Measurements from ENCODE around the gene AMPD2. TPM values are rescaled to one million over a fixed set of nuclear protein-coding genes. Genes with fewer than 3 reads are reported as not detected.

AMPD2 gene
- polyA plus RNA-seq, 3 donors, result 75.0 to 961 (median 117) TPM

- TF ChIP-seq, protein P1, sequence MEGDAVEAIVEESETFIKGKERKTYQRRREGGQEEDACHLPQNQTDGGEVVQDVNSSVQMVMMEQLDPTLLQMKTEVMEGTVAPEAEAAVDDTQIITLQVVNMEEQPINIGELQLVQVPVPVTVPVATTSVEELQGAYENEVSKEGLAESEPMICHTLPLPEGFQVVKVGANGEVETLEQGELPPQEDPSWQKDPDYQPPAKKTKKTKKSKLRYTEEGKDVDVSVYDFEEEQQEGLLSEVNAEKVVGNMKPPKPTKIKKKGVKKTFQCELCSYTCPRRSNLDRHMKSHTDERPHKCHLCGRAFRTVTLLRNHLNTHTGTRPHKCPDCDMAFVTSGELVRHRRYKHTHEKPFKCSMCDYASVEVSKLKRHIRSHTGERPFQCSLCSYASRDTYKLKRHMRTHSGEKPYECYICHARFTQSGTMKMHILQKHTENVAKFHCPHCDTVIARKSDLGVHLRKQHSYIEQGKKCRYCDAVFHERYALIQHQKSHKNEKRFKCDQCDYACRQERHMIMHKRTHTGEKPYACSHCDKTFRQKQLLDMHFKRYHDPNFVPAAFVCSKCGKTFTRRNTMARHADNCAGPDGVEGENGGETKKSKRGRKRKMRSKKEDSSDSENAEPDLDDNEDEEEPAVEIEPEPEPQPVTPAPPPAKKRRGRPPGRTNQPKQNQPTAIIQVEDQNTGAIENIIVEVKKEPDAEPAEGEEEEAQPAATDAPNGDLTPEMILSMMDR (IDR thresholded peaks at IDR 0.05), result no peak
- Histone ChIP-seq H3K4me2 (replicated peaks; ENCODE audit: extremely low read depth, low read length, poor library complexity, severe bottlenecking) (peak within 1 kb of the TSS; percentile 77), H3K27me3 (ENCODE audit: control insufficient read depth in 2 of 2, insufficient read depth in 2 of 2, low read length in 2 of 2) (no peaks in the 10 kb centered on the region), H3K36me3 (replicated peaks in 1 of 2; ENCODE audit: control insufficient read depth in 1 of 2, insufficient read depth in 2 of 2, low read length in 2 of 2) (no peaks in the 10 kb centered on the region), H3K4me1 (ENCODE audit: control insufficient read depth in 1 of 2, insufficient read depth in 2 of 2, low read length in 2 of 2) (peaks cover 9 to 12% of the 10 kb centered on the region in 2 donors), H3K79me2 (ENCODE audit: insufficient read depth, low read length) (no peaks in the 10 kb centered on the region), H3K9ac (ENCODE audit: insufficient read depth, low read length, poor library complexity, severe bottlenecking) (no peak within 1 kb of the TSS), H3K27ac (ENCODE audit: low read depth in 1 of 2, low read length in 2 of 2) (no peak within 1 kb of the TSS), H4K20me1 (ENCODE audit: insufficient read depth, low read length) (no peaks in the 10 kb centered on the region), H3K4me3 (replicated peaks in 1 of 3; ENCODE audit: low read depth in 2 of 3, low read length in 3 of 3) (peak within 1 kb of the TSS; percentile 19 to 61 (median 24)), H3K9me3 (replicated peaks in 1 of 2; ENCODE audit: control insufficient read depth in 1 of 2, insufficient read depth in 1 of 2, low read length in 2 of 2) (no peaks in the 10 kb centered on the region), H2AFZ (ENCODE audit: insufficient read depth, low read depth, low read length, poor library complexity, severe bottlenecking) (peak within 1 kb of the TSS; percentile 75)
- peak within 1 kb of the TSS; percentile 77 to 85 for H3K4me3 Mint-ChIP-seq
- peaks cover 0 to 8% (median 0%) of the 10 kb centered on the region in 7 donors for H3K9me3 Mint-ChIP-seq
- H3K27me3 Mint-ChIP-seq (ENCODE audit: low read depth in 3 of 3), result peaks cover 3 to 10% (median 4%) of the 10 kb centered on the region in 3 donors
- peaks cover 2 to 3% of the 10 kb centered on the region in 2 donors for H3K36me3 Mint-ChIP-seq
- 0% methylated on average over 3 of the region's 22 CpGs for WGBS (ENCODE audit: insufficient coverage)
- peak within 1 kb of the TSS in 2 of 7 donors; percentile 22 to 46 for H3K27ac Mint-ChIP-seq
- H3K4me1 Mint-ChIP-seq, result peaks cover 22% of the 10 kb centered on the region
- peak; percentile 50 to 55 (median 55) for DNase-seq
- intact Hi-C loops (cut with micrococcal nuclease), result no loop called here
Observed at GRCh38 chr1:109667452-109668122, 48.0 kb downstream of the AMPD2 start, which contains the start of gene GSTM2. Gene GSTM2, plus strand, starts transcription at chr1:109668057. Its CDS starts 59 bp downstream, at chr1:109668116.

DNA sequence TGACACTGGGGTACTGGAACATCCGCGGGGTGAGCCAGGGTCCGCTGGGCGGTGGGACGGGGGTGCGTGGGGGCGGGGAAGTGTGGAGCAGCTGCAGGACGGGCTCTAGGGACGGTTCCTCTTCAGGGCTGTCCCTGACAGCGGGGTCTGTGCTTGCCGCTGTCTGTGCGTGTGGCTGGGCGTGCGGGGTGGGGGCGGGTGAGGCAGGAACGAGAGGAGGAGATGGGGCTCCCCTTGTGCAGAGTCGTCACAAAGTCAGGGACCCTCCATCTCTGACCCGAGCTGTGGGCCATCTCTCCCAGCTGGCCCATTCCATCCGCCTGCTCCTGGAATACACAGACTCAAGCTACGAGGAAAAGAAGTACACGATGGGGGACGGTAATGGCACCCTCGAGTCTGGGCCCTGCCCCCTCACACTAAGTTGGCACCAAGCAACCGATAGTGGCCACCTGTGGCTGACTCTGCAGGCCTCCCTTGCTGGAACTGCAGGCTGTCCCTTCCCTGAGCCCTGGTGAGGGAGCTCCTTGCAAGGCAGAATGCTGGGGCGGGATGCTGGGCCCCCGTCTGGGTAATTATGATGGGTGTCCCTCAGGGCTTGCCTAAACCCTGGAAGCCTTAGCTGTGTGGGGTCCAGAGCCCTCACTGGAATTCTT is 48.6 kb downstream of the AMPD2 start:
- Mint-ChIP-seq H3K4me3 (peak overlapping the region; percentile 77 to 85), H3K9me3 (peaks cover 0 to 8% (median 0%) of the 10 kb centered on the region in 7 donors), H3K27me3 (ENCODE audit: low read depth in 3 of 3) (peaks cover 3 to 10% (median 4%) of the 10 kb centered on the region in 3 donors), H3K4me1 (peaks cover 22% of the 10 kb centered on the region), H3K27ac (peak overlapping the region in 2 of 7 donors; percentile 22 to 46), H3K36me3 (peaks cover 2 to 3% of the 10 kb centered on the region in 2 donors)
- no peak for DNase-seq
- no peaks in the 10 kb centered on the region for H3K36me3 ChIP-seq (replicated peaks in 1 of 2; ENCODE audit: control insufficient read depth in 1 of 2, insufficient read depth in 2 of 2, low read length in 2 of 2)
- TF ChIP-seq, protein P1 (IDR thresholded peaks at IDR 0.05), result no peak
- no peaks in the 10 kb centered on the region for H4K20me1 ChIP-seq (ENCODE audit: insufficient read depth, low read length)
- H3K27me3 ChIP-seq (ENCODE audit: control insufficient read depth in 2 of 2, insufficient read depth in 2 of 2, low read length in 2 of 2), result no peaks in the 10 kb centered on the region
- 4% methylated on average over 14 of the region's 26 CpGs for WGBS (ENCODE audit: insufficient coverage)
- H3K4me1 ChIP-seq (ENCODE audit: control insufficient read depth in 1 of 2, insufficient read depth in 2 of 2, low read length in 2 of 2), result peaks cover 9 to 12% of the 10 kb centered on the region in 2 donors
- no peak overlapping the region for H3K9ac ChIP-seq (ENCODE audit: insufficient read depth, low read length, poor library complexity, severe bottlenecking)
- H2AFZ ChIP-seq (ENCODE audit: insufficient read depth, low read depth, low read length, poor library complexity, severe bottlenecking), result peak overlapping the region; percentile 75
- H3K4me3 ChIP-seq (replicated peaks in 1 of 3; ENCODE audit: low read depth in 2 of 3, low read length in 3 of 3), result peak overlapping the region; percentile 19 to 61 (median 24)
- H3K4me2 ChIP-seq (replicated peaks; ENCODE audit: extremely low read depth, low read length, poor library complexity, severe bottlenecking), result peak overlapping the region; percentile 77
- no peaks in the 10 kb centered on the region for H3K79me2 ChIP-seq (ENCODE audit: insufficient read depth, low read length)
- H3K27ac ChIP-seq (ENCODE audit: low read depth in 1 of 2, low read length in 2 of 2), result no peak overlapping the region
- intact Hi-C loops (cut with micrococcal nuclease), result no loop called here
- no peaks in the 10 kb centered on the region for H3K9me3 ChIP-seq (replicated peaks in 1 of 2; ENCODE audit: control insufficient read depth in 1 of 2, insufficient read depth in 1 of 2, low read length in 2 of 2)
